Measurements from ENCODE around the gene DAPK3. TPM values are rescaled to one million over a fixed set of nuclear protein-coding genes. Genes with fewer than 3 reads are reported as not detected.
A peak's percentile ranks its signal among the peaks of the same experiment; 100 is the strongest.

Gene DAPK3
- total RNA-seq: 100 to 1,000 TPM in 5 of 10 donors, 10 to 100 TPM in 5; 72.5 to 222 (median 99.5) TPM
- 100 to 1,000 TPM; 140 to 214 TPM for polyA plus RNA-seq
- long read RNA-seq, donor 1, transcript DAPK3-202 (9 exons, 2,257 nt): major isoform, 18 of 196 reads
- long read RNA-seq, donor 1, partial matches to known transcripts: 20 of 196 reads
- long read RNA-seq, donor 1, other reads (novel, unspliced or antisense): 150 of 196 reads
- long read RNA-seq, donor 2, transcript DAPK3-202 (9 exons, 2,257 nt): major isoform, 24 of 258 reads
- long read RNA-seq, donor 2, partial matches to known transcripts: 51 of 258 reads
- long read RNA-seq, donor 2, other reads (novel, unspliced or antisense): 180 of 258 reads
- long read RNA-seq, donor 3, transcript DAPK3-202 (9 exons, 2,257 nt): minor isoform, 12 of 371 reads
- long read RNA-seq, donor 3, transcript DAPK3-201 (8 exons, 2,105 nt): major isoform, 13 of 371 reads
- long read RNA-seq, donor 3, transcript DAPK3-205 (3 exons, 2,058 nt): minor isoform, 9 of 371 reads
- long read RNA-seq, donor 3, partial matches to known transcripts: 20 of 371 reads
- long read RNA-seq, donor 3, other reads (novel, unspliced or antisense): 316 of 371 reads

- peak in 4 of 9 donors; percentile 10 to 32 (median 15) for TF ChIP-seq CTCF (IDR thresholded peaks at IDR 0.05)
- peaks cover 24 to 48% (median 46%) of the 10 kb centered on the region in 9 donors for H3K4me1 ChIP-seq
Measured at GRCh38 chr19:3970808-3971598, at the start of gene DAPK3. TSS of gene DAPK3 (minus strand) at chr19:3971099. CDS start at chr19:3969735, 1,364 bp downstream.

GRCh38 chr19:4019578-4019977 is 48.7 kb upstream of the DAPK3 start:
- ATAC-seq (peak in 1 of 8 donors; percentile 36), DNase-seq (no peak)
- WGBS, 2 donors: 53 to 57% methylated on average over 17 of the region's 17 CpGs
- H3K4me1 ChIP-seq: peaks cover 4 to 45% (median 37%) of the 10 kb centered on the region in 9 donors
- peaks cover 0 to 13% (median 0%) of the 10 kb centered on the region in 11 donors for H3K9me3 ChIP-seq
- no peaks in the 10 kb centered on the region for H3K27me3 ChIP-seq
- no peak for TF ChIP-seq CTCF (IDR thresholded peaks at IDR 0.05)
- H3K4me3 ChIP-seq: no peak overlapping the region
- peaks cover 0 to 69% (median 11%) of the 10 kb centered on the region in 9 donors for H3K36me3 ChIP-seq
- intact Hi-C loops (cut with DNase I): loop anchor here in 1 of 10 donors (5.0 kb wide), 1 partner anchor 43 kb away; no protein-coding TSS in a partner anchor
- H3K27ac ChIP-seq: peak overlapping the region in 3 of 10 donors; percentile 27 to 46 (median 41)

More at GRCh38 chr19:3970808-3971598, at the start of gene DAPK3:
- Histone ChIP-seq H3K27ac (peak within 1 kb of the TSS; percentile 93 to 100 (median 98)), H3K36me3 (peaks cover 0 to 49% (median 27%) of the 10 kb centered on the region in 9 donors), H3K27me3 (no peaks in the 10 kb centered on the region), H3K4me3 (peak within 1 kb of the TSS; percentile 77 to 99 (median 96)), H3K9me3 (no peaks in the 10 kb centered on the region)
- DNase-seq (peak; percentile 98), ATAC-seq (peak; percentile 77 to 88 (median 86))
- WGBS, 2 donors: 1% methylated on average over 70 to 73 of the region's 73 CpGs
- intact Hi-C loops (cut with DNase I): loop anchor here in 5 of 10 donors (2.0 to 10.0 kb wide), 3 partner anchors 14 to 209 kb away; partner anchors contain the start of genes EEF2 (in 3 of the 5), APBA3 (in 2 of the 5) and MRPL54 (in 2 of the 5)

- Histone ChIP-seq H3K36me3 (peaks cover 0 to 69% (median 15%) of the 10 kb centered on the region in 9 donors), H3K4me1 (peaks cover 4 to 47% (median 42%) of the 10 kb centered on the region in 9 donors), H3K27ac (peak overlapping the region in 3 of 10 donors; percentile 27 to 46 (median 41)), H3K27me3 (no peaks in the 10 kb centered on the region), H3K4me3 (no peak overlapping the region), H3K9me3 (peaks cover 0 to 13% (median 0%) of the 10 kb centered on the region in 11 donors)
- intact Hi-C loops (cut with DNase I): loop anchor here in 1 of 10 donors (5.0 kb wide), 1 partner anchor 43 kb away; no protein-coding TSS in a partner anchor
- 89 to 90% methylated on average over 19 of the region's 19 CpGs for WGBS, 2 donors
- no peak for TF ChIP-seq CTCF (IDR thresholded peaks at IDR 0.05)
- DNase-seq: no peak
- ATAC-seq: no peak
Measured at GRCh38 chr19:4018775-4019504, 48.0 kb upstream of the DAPK3 start.

Data from heart right ventricle (tissue), 16 donors.